HFFc6 (cell line): ENCODE data around the gene FTSJ1. TPM values are rescaled to one million over a fixed set of nuclear protein-coding genes. Genes with fewer than 3 reads are reported as not detected.

ENCODE experiments used
- DNase-seq: peaks from one replicate; pipeline ENCODE4 v3.0.0-alpha.2; 2018
- H3K27ac Mint-ChIP-seq: 2 replicates; pipeline ENCODE4 v1.8.0; 2020; ENCODE audit warnings: mild to moderate bottlenecking, mixed read lengths
- H3K27me3 Mint-ChIP-seq: 2 replicates; pipeline ENCODE4 v1.8.0; 2021; ENCODE audit warnings: mild to moderate bottlenecking, moderate library complexity, mixed read lengths; ENCODE audit not compliant: insufficient read depth
- H3K36me3 Mint-ChIP-seq: 2 replicates; pipeline ENCODE4 v1.8.0; 2021; ENCODE audit warnings: low read depth, mixed read lengths
- H3K4me1 Mint-ChIP-seq: 2 replicates; pipeline ENCODE4 v1.8.0; 2020; ENCODE audit warnings: low read depth, mixed read lengths
- H3K4me3 Mint-ChIP-seq: 2 replicates; pipeline ENCODE4 v1.8.0; 2020; ENCODE audit warnings: mild to moderate bottlenecking, moderate library complexity, mixed read lengths
- H3K9me3 Mint-ChIP-seq: 2 replicates; pipeline ENCODE4 v1.8.0; 2020; ENCODE audit warnings: mild to moderate bottlenecking, mixed read lengths
- total RNA-seq, 6 experiments: library from RNA; stranded (reverse); fragmentation: NEBNext Ultra II Directional; extraction: Animal tissue kit (Norgen Biotek cat#: 25700); gene quantifications; 2 replicates in 1 of 6; 3 replicates in 5 of 6; pipeline ENCODE4 v1.2.3, GENCODE V29; 2021
- TF ChIP-seq, protein P1 (sequence below): fragments of 200-600 bp; sonication (generic); IDR thresholded peaks from 2 replicates; pipeline ENCODE4 v1.5.0; 2021; ENCODE audit warnings: antibody characterized with exemption, mild to moderate bottlenecking

Gene FTSJ1
- total RNA-seq, 6 experiments from 2014 or later, result 51.5 to 66.7 (median 59.7) TPM

DNA sequence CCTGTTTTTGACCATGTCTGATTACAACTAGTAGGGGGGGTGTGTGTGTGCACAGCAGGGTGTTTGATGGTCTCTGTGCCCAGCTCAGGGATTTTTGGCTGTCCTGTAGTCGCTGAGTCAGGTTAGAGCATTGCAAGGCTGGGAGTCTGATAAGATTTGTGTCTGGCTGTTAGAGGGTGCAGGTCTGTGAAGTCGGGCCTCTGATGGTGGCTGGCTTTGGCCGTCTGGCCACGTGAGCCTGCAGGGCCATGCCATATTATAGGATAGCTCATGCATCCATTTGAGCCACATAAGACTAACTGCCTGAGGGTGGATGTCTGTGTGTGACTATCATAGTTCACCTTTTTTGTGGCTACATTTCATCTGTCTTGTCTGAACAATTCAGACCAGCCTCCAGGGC is 37.7 kb downstream of the FTSJ1 start:
- Mint-ChIP-seq H3K27ac (no peak overlapping the region), H3K36me3 (peaks cover 4% of the 10 kb centered on the region; the same call in 1 of the 2 replicates), H3K4me3 (no peak overlapping the region), H3K4me1 (peaks cover 20% of the 10 kb centered on the region), H3K9me3 (no peaks in the 10 kb centered on the region), H3K27me3 (no peaks in the 10 kb centered on the region; the same call in 1 of the 2 replicates)
- no peak for DNase-seq
- TF ChIP-seq, protein P1, sequence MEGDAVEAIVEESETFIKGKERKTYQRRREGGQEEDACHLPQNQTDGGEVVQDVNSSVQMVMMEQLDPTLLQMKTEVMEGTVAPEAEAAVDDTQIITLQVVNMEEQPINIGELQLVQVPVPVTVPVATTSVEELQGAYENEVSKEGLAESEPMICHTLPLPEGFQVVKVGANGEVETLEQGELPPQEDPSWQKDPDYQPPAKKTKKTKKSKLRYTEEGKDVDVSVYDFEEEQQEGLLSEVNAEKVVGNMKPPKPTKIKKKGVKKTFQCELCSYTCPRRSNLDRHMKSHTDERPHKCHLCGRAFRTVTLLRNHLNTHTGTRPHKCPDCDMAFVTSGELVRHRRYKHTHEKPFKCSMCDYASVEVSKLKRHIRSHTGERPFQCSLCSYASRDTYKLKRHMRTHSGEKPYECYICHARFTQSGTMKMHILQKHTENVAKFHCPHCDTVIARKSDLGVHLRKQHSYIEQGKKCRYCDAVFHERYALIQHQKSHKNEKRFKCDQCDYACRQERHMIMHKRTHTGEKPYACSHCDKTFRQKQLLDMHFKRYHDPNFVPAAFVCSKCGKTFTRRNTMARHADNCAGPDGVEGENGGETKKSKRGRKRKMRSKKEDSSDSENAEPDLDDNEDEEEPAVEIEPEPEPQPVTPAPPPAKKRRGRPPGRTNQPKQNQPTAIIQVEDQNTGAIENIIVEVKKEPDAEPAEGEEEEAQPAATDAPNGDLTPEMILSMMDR, result no peak

DNA sequence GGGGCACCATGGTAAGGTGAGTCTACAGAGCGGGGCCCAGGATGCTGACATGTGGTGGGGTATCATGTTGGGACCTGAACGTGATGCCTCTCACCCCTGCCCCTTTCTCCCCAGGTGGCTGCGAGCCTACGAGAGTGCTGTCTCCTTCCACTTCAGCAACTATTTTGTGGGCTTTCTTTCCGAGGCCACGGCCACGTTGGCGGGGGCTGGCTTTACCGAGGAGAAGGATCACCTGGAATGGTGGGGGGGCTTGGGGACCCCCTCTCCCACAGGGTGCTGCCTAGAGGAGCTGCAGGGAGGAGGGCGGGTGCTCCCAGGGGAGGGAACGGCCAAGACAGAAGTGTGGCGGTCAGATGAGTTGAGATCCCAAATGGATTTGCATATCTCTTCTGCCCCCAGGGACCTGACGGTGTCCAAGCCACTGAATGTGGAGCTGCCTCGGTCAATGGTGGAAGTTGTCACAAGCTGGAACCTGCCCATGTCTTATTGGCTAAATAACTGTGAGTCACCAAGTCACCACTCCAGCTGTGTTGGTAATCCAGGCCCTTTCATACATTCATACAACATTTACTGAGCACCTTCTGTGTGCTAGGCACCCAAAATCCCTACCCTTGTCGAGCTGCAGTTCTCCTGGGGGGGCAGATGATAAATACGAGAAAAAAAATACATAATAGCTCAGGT is 38.3 kb downstream of the FTSJ1 start:
- peaks cover 20% of the 10 kb centered on the region for H3K4me1 Mint-ChIP-seq
- H3K9me3 Mint-ChIP-seq, result no peaks in the 10 kb centered on the region
- TF ChIP-seq, protein P1, result no peak
- H3K36me3 Mint-ChIP-seq, result peaks cover 4% of the 10 kb centered on the region; the same call in 1 of the 2 replicates
- no peak overlapping the region for H3K4me3 Mint-ChIP-seq
- DNase-seq, result no peak
- H3K27ac Mint-ChIP-seq, result no peak overlapping the region
- no peaks in the 10 kb centered on the region; the same call in 1 of the 2 replicates for H3K27me3 Mint-ChIP-seq

DNA sequence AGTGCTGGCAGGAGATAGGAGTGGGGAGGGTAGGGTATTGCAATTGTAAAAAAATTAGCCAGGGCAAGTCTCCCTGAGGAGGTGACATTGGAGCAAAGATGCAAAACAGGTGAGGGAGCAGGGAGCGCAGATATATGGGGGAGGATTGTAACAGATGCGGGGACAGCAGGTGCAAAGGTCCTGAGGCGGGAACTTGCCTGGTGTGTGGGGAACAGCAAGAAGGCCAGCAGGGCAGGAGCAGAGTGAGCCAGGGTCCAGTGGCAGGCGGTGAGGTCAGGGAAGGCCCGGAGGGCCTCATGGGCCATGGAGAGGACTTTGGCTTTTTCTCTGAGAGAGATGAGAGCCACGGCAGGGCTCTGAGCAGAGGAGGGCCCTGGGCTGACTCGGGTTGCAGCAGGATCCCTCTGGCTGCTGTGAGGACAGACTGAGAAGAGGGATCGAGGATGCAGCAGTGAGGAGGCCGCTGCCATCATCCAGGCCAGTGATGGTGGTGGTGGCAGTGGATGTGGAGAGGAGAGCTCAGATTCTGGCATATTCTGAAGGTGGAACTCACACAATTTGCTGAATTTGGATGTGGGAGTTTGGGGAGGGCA is 39.0 kb downstream of the FTSJ1 start:
- Mint-ChIP-seq H3K4me1 (peaks cover 14% of the 10 kb centered on the region), H3K27ac (no peak overlapping the region), H3K9me3 (no peaks in the 10 kb centered on the region), H3K4me3 (no peak overlapping the region), H3K36me3 (peaks cover 4% of the 10 kb centered on the region; the same call in 1 of the 2 replicates), H3K27me3 (no peaks in the 10 kb centered on the region; the same call in 1 of the 2 replicates)
- no peak for DNase-seq
- TF ChIP-seq, protein P1, result no peak

DNA sequence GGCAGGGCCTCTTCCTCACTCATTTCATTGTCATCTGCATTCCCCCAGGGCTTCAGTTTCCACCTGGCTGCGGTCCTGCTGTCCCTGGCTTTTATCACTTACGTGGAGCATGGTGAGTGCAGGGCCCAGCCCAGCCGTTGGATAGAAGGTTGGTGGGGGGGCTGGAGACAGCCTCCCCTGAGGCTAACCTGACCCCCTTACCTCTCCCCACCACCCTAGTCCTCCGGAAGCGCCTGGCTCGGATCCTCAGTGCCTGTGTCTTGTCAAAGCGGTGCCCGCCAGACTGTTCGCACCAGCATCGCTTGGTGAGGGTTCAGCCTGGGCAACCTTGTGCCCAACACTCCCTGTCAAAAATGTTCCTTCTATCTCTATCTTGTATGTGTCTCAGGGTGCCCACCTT is 39.8 kb downstream of the FTSJ1 start:
- TF ChIP-seq, protein P1, result no peak

DNA sequence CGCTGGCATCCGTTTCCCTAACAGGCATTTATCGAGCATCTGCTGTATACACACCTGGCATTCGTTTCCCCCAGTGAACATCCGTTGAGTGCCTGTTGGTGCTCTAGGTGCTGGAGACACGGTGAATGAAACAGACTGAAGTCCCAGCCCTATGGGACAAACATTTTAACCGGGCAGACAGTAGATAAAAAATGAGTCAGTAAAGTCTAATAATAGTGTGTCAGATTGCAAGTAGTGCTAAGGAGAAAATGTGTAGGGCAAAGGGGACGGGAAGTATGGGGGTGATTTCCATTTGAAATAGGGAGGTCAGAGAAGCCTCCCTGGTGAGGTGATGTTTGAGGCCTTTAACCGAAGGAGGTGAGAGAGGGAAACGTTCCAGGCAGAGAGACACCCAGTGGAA is 40.3 kb downstream of the FTSJ1 start:
- no peaks in the 10 kb centered on the region for H3K9me3 Mint-ChIP-seq
- peaks cover 4% of the 10 kb centered on the region; the same call in 1 of the 2 replicates for H3K36me3 Mint-ChIP-seq
- DNase-seq, result no peak
- peaks cover 20% of the 10 kb centered on the region for H3K4me1 Mint-ChIP-seq
- TF ChIP-seq, protein P1, result no peak
- H3K4me3 Mint-ChIP-seq, result no peak overlapping the region
- no peak overlapping the region for H3K27ac Mint-ChIP-seq
- no peaks in the 10 kb centered on the region; the same call in 1 of the 2 replicates for H3K27me3 Mint-ChIP-seq

More for the DNA sequence above, 39.8 kb downstream of the FTSJ1 start:
- no peak overlapping the region for H3K27ac Mint-ChIP-seq
- DNase-seq, result no peak
- H3K36me3 Mint-ChIP-seq, result peaks cover 4% of the 10 kb centered on the region; the same call in 1 of the 2 replicates
- no peaks in the 10 kb centered on the region; the same call in 1 of the 2 replicates for H3K27me3 Mint-ChIP-seq
- peaks cover 16% of the 10 kb centered on the region for H3K4me1 Mint-ChIP-seq
- H3K9me3 Mint-ChIP-seq, result no peaks in the 10 kb centered on the region
- no peak overlapping the region for H3K4me3 Mint-ChIP-seq
